ENCODE data around the gene GLG1. TPM values are rescaled to one million over a fixed set of nuclear protein-coding genes. Genes with fewer than 3 reads are reported as not detected.
A peak's percentile ranks its signal among the peaks of the same experiment; 100 is the strongest.
"Not testable (repeated sequence)": the region's sequence is repeated elsewhere in the genome, so short reads cannot be mapped to it uniquely, and the experiment has no call there.

Gene GLG1
- total RNA-seq, 6 experiments from 2014 or later, result 42.4 to 65.1 (median 44.7) TPM

- H3K27ac ChIP-seq; H3K36me3 ChIP-seq; H3K9me3 ChIP-seq; ATAC-seq; H3K4me1 ChIP-seq; H3K4me3 ChIP-seq; H3K27me3 ChIP-seq; intact Hi-C loops (cut with DNase I): not testable (repeated sequence)
- DNase-seq, result peak in 1 of 3 donors; percentile 50
- 74% methylated on average over 4 of the region's 18 CpGs for WGBS (ENCODE audit: insufficient coverage, low coverage, low lambda C conversion rate, missing lambda C conversion rate)
These were observed 196.6 kb downstream of the GLG1 start for GRCh38 chr16:74410057-74410957.

GRCh38 chr16:74409185-74409981 is 197.5 kb downstream of the GLG1 start:
- not testable (repeated sequence) for H3K36me3 ChIP-seq
- WGBS (ENCODE audit: insufficient coverage, low coverage, low lambda C conversion rate, missing lambda C conversion rate), result no CpG with 5 or more reads among the region's 15 CpGs

GRCh38 chr16:74407362-74407705 is 199.6 kb downstream of the GLG1 start:
- peak overlapping the region; percentile 26 to 44 (median 43) for H3K4me3 ChIP-seq
- DNase-seq (peak in 1 of 3 donors; percentile 34), ATAC-seq (peak; percentile 48 to 71 (median 62))
- H3K9me3 ChIP-seq; H3K27me3 ChIP-seq; H3K4me1 ChIP-seq; intact Hi-C loops (cut with DNase I); H3K27ac ChIP-seq; H3K36me3 ChIP-seq: not testable (repeated sequence)
- WGBS (ENCODE audit: insufficient coverage, low coverage, low lambda C conversion rate, missing lambda C conversion rate), result 4% methylated on average over 9 of the region's 23 CpGs

More at GRCh38 chr16:74409185-74409981, 197.5 kb downstream of the GLG1 start:
- H3K4me1 ChIP-seq; DNase-seq; H3K27me3 ChIP-seq; H3K27ac ChIP-seq; H3K9me3 ChIP-seq; intact Hi-C loops (cut with DNase I); ATAC-seq; H3K4me3 ChIP-seq: not testable (repeated sequence)

- H3K4me3 ChIP-seq, result peak overlapping the region; percentile 26 to 44 (median 43)
- DNase-seq; H3K27ac ChIP-seq; H3K27me3 ChIP-seq; H3K4me1 ChIP-seq; intact Hi-C loops (cut with DNase I); H3K36me3 ChIP-seq; H3K9me3 ChIP-seq: not testable (repeated sequence)
- ATAC-seq, result peak; percentile 82 to 92 (median 91)
- no CpG with 5 or more reads among the region's 71 CpGs for WGBS (ENCODE audit: insufficient coverage, low coverage, low lambda C conversion rate, missing lambda C conversion rate)
These were observed 200.1 kb downstream of the GLG1 start for GRCh38 chr16:74406600-74407361.

GRCh38 chr16:74404148-74404933 is 202.6 kb downstream of the GLG1 start:
- ATAC-seq; H3K4me1 ChIP-seq; H3K9me3 ChIP-seq; DNase-seq; H3K4me3 ChIP-seq; intact Hi-C loops (cut with DNase I); H3K27me3 ChIP-seq; H3K36me3 ChIP-seq; H3K27ac ChIP-seq: not testable (repeated sequence)
- 52% methylated on average over 7 of the region's 14 CpGs for WGBS (ENCODE audit: insufficient coverage, low coverage, low lambda C conversion rate, missing lambda C conversion rate)

- H3K36me3 ChIP-seq; intact Hi-C loops (cut with DNase I); H3K27ac ChIP-seq; H3K4me1 ChIP-seq; H3K27me3 ChIP-seq; H3K4me3 ChIP-seq; ATAC-seq; DNase-seq; H3K9me3 ChIP-seq: not testable (repeated sequence)
- WGBS (ENCODE audit: insufficient coverage, low coverage, low lambda C conversion rate, missing lambda C conversion rate), result 69% methylated on average over 3 of the region's 4 CpGs
These were observed 206.7 kb downstream of the GLG1 start for GRCh38 chr16:74400238-74400637.

GRCh38 chr16:74398212-74398895 is 208.6 kb downstream of the GLG1 start:
- H3K9me3 ChIP-seq; H3K27me3 ChIP-seq; DNase-seq; H3K27ac ChIP-seq; intact Hi-C loops (cut with DNase I); H3K4me3 ChIP-seq; H3K4me1 ChIP-seq; H3K36me3 ChIP-seq: not testable (repeated sequence)
- peak; percentile 23 to 55 (median 46) for ATAC-seq
- 40% methylated on average over 4 of the region's 15 CpGs for WGBS (ENCODE audit: insufficient coverage, low coverage, low lambda C conversion rate, missing lambda C conversion rate)

Small RNAs within 50 kb of the gene (small RNA-seq; reads per million reads assigned to genes)
- gene RF00019 (0 reads per million in 2 experiments), gene RNU6-237P (0 reads per million in 2 experiments)

Other genes with a start within 250 kb of the GLG1 start
- gene NPIPB15, start 230.8 kb downstream of the GLG1 start, total RNA-seq, result 10 to 100 TPM in 1 of 6 experiments, 1 to 10 TPM in 1, under 1 TPM in 1, not detected in 3; 0.51 to 12.2 (median 3.1) TPM
- gene CLEC18B, start 185.6 kb downstream of the GLG1 start, total RNA-seq, result under 1 TPM in 3 of 6 experiments, not detected in 3; 0.64 to 0.75 (median 0.71) TPM
- 10 to 100 TPM in 1 of 6 experiments, 1 to 10 TPM in 5; 5.4 to 10.3 (median 7.3) TPM for gene RFWD3, start 59.8 kb upstream of the GLG1 start, total RNA-seq
- 10 to 100 TPM in 1 of 6 experiments, 1 to 10 TPM in 5; 2.6 to 13.1 (median 6.1) TPM for gene MLKL, start 93.7 kb upstream of the GLG1 start, total RNA-seq
- 1 to 10 TPM in 1 of 6 experiments, under 1 TPM in 2, not detected in 3; 0.19 to 1.2 (median 0.22) TPM for gene FA2H, start 167.7 kb upstream of the GLG1 start, total RNA-seq

Measured in right lobe of liver (tissue), 6 donors.